K562 (cell line): Measurements from ENCODE around the gene CLCNKB. TPM values are rescaled to one million over a fixed set of nuclear protein-coding genes. Genes with fewer than 3 reads are reported as not detected.

ENCODE experiments used
- ATAC-seq: fragments of 200-7000 bp; cut with Tn5 transposase; 3 replicates; pipeline ENCODE4 v1.9.1; 2020; ENCODE audit warnings: moderate library complexity
- BruUV-seq: library from RNA; stranded (reverse); fragments of 400-500 nt; replicated peaks from 2 replicates; lab custom pipeline; 2021; lab: Mats Ljungman, UMichigan
- CTCF ChIA-PET: fragments of 300-600 bp; formaldehyde crosslinking; extraction: SDS; loops from one replicate; lab custom pipeline; 2021; ENCODE audit warnings: low intra/inter-chr PET ratio; lab: Yijun Ruan, JAX
- POLR2A ChIA-PET: fragments of 300-600, 350-650 bp; sonication (Branson Sonifier 250); formaldehyde crosslinking; extraction: SDS; loops from one replicate; lab custom pipeline; 2021; ENCODE audit warnings: antibody characterized with exemption, inconsistent platforms; lab: Yijun Ruan, JAX
- DNase-seq, 4 experiments: peaks; one replicate each; pipeline versions ENCODE4 v3.0.0 to v3.0.0-alpha.2; 2011 to 2018; ENCODE audit warnings: low spot score in 3 of 4, mixed read lengths in 3 of 4; ENCODE audit errors: extremely low read depth in 1 of 4
- FAIRE-seq: peaks from 2 replicates; lab custom pipeline; 2011; peaks lifted over from hg19 to GRCh38; lab: Jason Lieb, UNC
- H2AFZ ChIP-seq: 2 replicates; pipeline ENCODE4 v1.6.0; 2011; ENCODE audit warnings: low read depth, low read length, control low read depth, inconsistent platforms
- H3K27ac ChIP-seq: fragments of 200-600 bp; 3 replicates; pipeline ENCODE4 v1.8.0; 2011; ENCODE audit warnings: low read depth, mild to moderate bottlenecking, control low read depth, inconsistent platforms, low read length, moderate library complexity, mixed read lengths; ENCODE audit errors: extremely low read depth
- H3K27me3 ChIP-seq, 2 experiments: fragments of 300-600 bp in 1 of 2; 2 replicates in 1 of 2; 3 replicates in 1 of 2; pipeline versions ENCODE4 v1.6.0 to v1.8.0; 2011; ENCODE audit warnings: inconsistent platforms in 2 of 2, low read length in 2 of 2, mild to moderate bottlenecking in 1 of 2, mixed read lengths in 1 of 2, moderate library complexity in 1 of 2; ENCODE audit not compliant: control insufficient read depth in 2 of 2, insufficient read depth in 2 of 2
- H3K36me3 ChIP-seq: fragments of 300-600 bp; 3 replicates; pipeline ENCODE4 v1.8.0; 2011; ENCODE audit warnings: mild to moderate bottlenecking, low read length, inconsistent platforms; ENCODE audit not compliant: control insufficient read depth, insufficient read depth
- H3K4me1 ChIP-seq, 2 experiments: fragments of 200-600 bp in 1 of 2; replicated peaks in 1 of 2; 2 replicates in 1 of 2; 3 replicates in 1 of 2; pipeline versions ENCODE4 v1.5.1 to v1.8.0; 2011; ENCODE audit warnings: inconsistent platforms in 2 of 2, low read length in 2 of 2, mild to moderate bottlenecking in 1 of 2, mixed read lengths in 1 of 2, moderate library complexity in 1 of 2; ENCODE audit not compliant: control insufficient read depth in 2 of 2, insufficient read depth in 2 of 2
- H3K4me2 ChIP-seq: 2 replicates; pipeline ENCODE4 v1.6.1; 2011; ENCODE audit warnings: low read length, control low read depth, inconsistent platforms, mixed read lengths; ENCODE audit not compliant: insufficient read depth
- H3K4me3 ChIP-seq: fragments of 200-600 bp; sonication (generic), shearing (Covaris generic); 2 replicates; pipeline ENCODE4 v1.5.1; 2016; ENCODE audit warnings: control low read depth, inconsistent platforms
- H3K79me2 ChIP-seq: fragments of 200-600 bp; 3 replicates; pipeline ENCODE4 v1.8.0; 2011; ENCODE audit warnings: low read length, inconsistent platforms; ENCODE audit not compliant: control insufficient read depth, insufficient read depth
- H3K9ac ChIP-seq, 2 experiments: 2 replicates each; pipeline versions ENCODE4 v1.6.0 to v1.6.1; 2011; ENCODE audit warnings: low read depth in 2 of 2, low read length in 2 of 2, control low read depth in 1 of 2, inconsistent platforms in 1 of 2, mild to moderate bottlenecking in 1 of 2, mixed read lengths in 1 of 2; ENCODE audit not compliant: insufficient read depth in 1 of 2
- H3K9me1 ChIP-seq: one replicate; pipeline ENCODE4 v1.6.0; 2011; ENCODE audit warnings: inconsistent platforms, mild to moderate bottlenecking, low read length, moderate library complexity; ENCODE audit not compliant: control insufficient read depth, insufficient read depth
- H3K9me3 ChIP-seq: replicated peaks from 2 replicates; pipeline ENCODE4 v1.5.1; 2011; ENCODE audit warnings: low read depth, low read length, inconsistent platforms; ENCODE audit not compliant: control insufficient read depth, insufficient read depth
- H4K20me1 ChIP-seq: replicated peaks from 2 replicates; pipeline ENCODE4 v1.6.1; 2011; ENCODE audit warnings: low read length, inconsistent platforms, mixed read lengths; ENCODE audit not compliant: control insufficient read depth, insufficient read depth
- ATF1 ChIP-seq, 2 experiments: fragments of 450-650 bp in 1 of 2; IDR thresholded peaks; 2 replicates each; pipeline ENCODE4 v1.6.1; 2016; ENCODE audit warnings: missing compliant biosample characterization in 1 of 2, missing genetic modification characterization in 1 of 2
- C11orf30 ChIP-seq: fragments of 450-650 bp; IDR thresholded peaks from 2 replicates; pipeline ENCODE4 v1.6.1; 2016; ENCODE audit warnings: low read depth, mild to moderate bottlenecking
- CTBP1 ChIP-seq: fragments of 450-650 bp; IDR thresholded peaks from 2 replicates; pipeline ENCODE4 v1.6.1; 2016; ENCODE audit warnings: borderline replicate concordance
- CTCF ChIP-seq, 3 experiments: IDR thresholded peaks in 2 of 3; conservative IDR thresholded peaks in 1 of 3; 2 replicates each; pipeline ENCODE4 v1.5.1; 2011 to 2012; ENCODE audit warnings: low read length in 3 of 3, mild to moderate bottlenecking in 3 of 3, control low read depth in 2 of 3, improper control_type of control experiment in 1 of 3, inconsistent platforms in 1 of 3, low read depth in 1 of 3, mixed read lengths in 1 of 3, moderate library complexity in 1 of 3; ENCODE audit not compliant: insufficient read depth in 2 of 3
- DPF2 ChIP-seq: fragments of 450-650 bp; IDR thresholded peaks from 2 replicates; pipeline ENCODE4 v1.6.1; 2016
- FOXM1 ChIP-seq, 2 experiments: fragments of 450-650 bp in 1 of 2; sonication (generic) in 1 of 2; formaldehyde crosslinking in 1 of 2; IDR thresholded peaks; 2 replicates each; pipeline versions ENCODE4 v1.6.1 to v1.9.0; 2017 to 2022; ENCODE audit warnings: low read depth in 2 of 2, mild to moderate bottlenecking in 2 of 2, missing genetic modification reagents in 1 of 2, moderate library complexity in 1 of 2
- HDAC2 ChIP-seq: fragments of 450-650 bp; IDR thresholded peaks from 2 replicates; pipeline ENCODE4 v1.6.1; 2016; ENCODE audit warnings: mild to moderate bottlenecking
- HNRNPLL ChIP-seq: fragments of 200-400 bp; formaldehyde crosslinking; IDR thresholded peaks from 2 replicates; pipeline ENCODE4 v1.6.1; 2017; ENCODE audit warnings: low read length, low read depth, mild to moderate bottlenecking; ENCODE audit not compliant: poor library complexity, severe bottlenecking
- KDM5B ChIP-seq: fragments of 200-600 bp; sonication (generic); IDR thresholded peaks from 2 replicates; pipeline ENCODE4 v1.6.1; 2012; ENCODE audit warnings: low read depth, mild to moderate bottlenecking, moderate library complexity, low read length, control low read depth, inconsistent platforms; ENCODE audit not compliant: insufficient replicate concordance
- MAFK ChIP-seq: IDR thresholded peaks from 2 replicates; pipeline ENCODE4 v1.6.1; 2011; ENCODE audit warnings: low read length, improper control_type of control experiment
- NFIC ChIP-seq: fragments of 450-650 bp; IDR thresholded peaks from 2 replicates; pipeline ENCODE4 v1.6.1; 2017; ENCODE audit warnings: mild to moderate bottlenecking, inconsistent platforms
- PKNOX1 ChIP-seq: fragments of 450-650 bp; IDR thresholded peaks from 2 replicates; pipeline ENCODE4 v1.6.1; 2016
- ZC3H11A ChIP-seq: IDR thresholded peaks from 2 replicates; pipeline ENCODE4 v1.6.1; 2012; ENCODE audit warnings: low read depth, low read length, improper control_type of control experiment
- ZEB2 ChIP-seq: fragments of 450-650 bp; IDR thresholded peaks from 2 replicates; pipeline ENCODE4 v1.6.1; 2016
- WGBS: fragments of 100-300 bp; shearing (Covaris generic); methylation state at CpG from one replicate; pipeline ENCODE4 v1.1.6; 2016; ENCODE audit warnings: low coverage, mixed read lengths; ENCODE audit not compliant: insufficient coverage; ENCODE audit errors: missing lambda C conversion rate; 5-methylcytosine and 5-hydroxymethylcytosine counted together
- in situ Hi-C: fragments of 300-500 bp; cut with MboI; formaldehyde crosslinking; loops from 4 replicates; pipeline ENCODE4 v1.15.0; 2018; ENCODE audit warnings: inconsistent platforms, mixed read lengths
- intact Hi-C: fragments of 100-400 bp; cut with micrococcal nuclease; formaldehyde crosslinking; loops from 2 replicates; pipeline ENCODE4 v1.14.2; 2022
- polyA plus RNA-seq, 8 experiments: library from polyadenylated mRNA; depleted of rRNA in 4 of 8; stranded (reverse) in 5 of 8; unstranded in 3 of 8; fragments of >200 nt; fragmentation: Nextera tagmentation in 2 of 8; fragmentation: Illumina TruSeq in 1 of 8; extraction: Ambion mirVana in 2 of 8; extraction: Trizol in 1 of 8; gene quantifications; 2 replicates each; pipeline versions ENCODE4 v1.2.1 to v1.2.3, GENCODE V29; 2011 to 2014; ENCODE audit warnings: inconsistent platforms in 1 of 8, missing spikeins in 1 of 8
- total RNA-seq, 7 experiments: library from RNA; depleted of rRNA in 6 of 7; stranded (reverse); fragments of >200 nt in 6 of 7; fragmentation: Illumina TruSeq in 2 of 7; extraction: Trizol in 2 of 7; gene quantifications; 2 replicates each; pipeline versions ENCODE4 v1.2.1 to v1.2.3, GENCODE V29; 2011 to 2021; ENCODE audit warnings: low replicate concordance in 1 of 7
- TF ChIP-seq, protein P1 (sequence below): sonication (generic); formaldehyde crosslinking; IDR thresholded peaks from 2 replicates; pipeline ENCODE4 v1.5.0; 2020; ENCODE audit warnings: missing genetic modification reagents

The CLCNKB gene
- total and polyA plus RNA-seq, 9 of the 15 experiments (the other 6 are each of a cell fraction or from before 2014, with no cell fraction given) = 0.08 to 1.7 (median 0.64) TPM

- ChIA-PET CTCF (interaction anchor here (0.9 to 9.0 kb wide), 2 partner anchors 110 to 168 kb away, joined by 3 to 208 read pairs; no protein-coding TSS in a partner anchor), POLR2A (interaction anchor here (0.7 kb wide), 1 partner anchor 201 kb away, joined by 3 read pairs; no protein-coding TSS in a partner anchor)
- no peak overlapping the region; the same call in 2 of the 3 replicates for H3K27ac ChIP-seq
- no peaks in the 10 kb centered on the region for H3K9me3 ChIP-seq
- peak overlapping the region; percentile 62 for H3K4me2 ChIP-seq
- peak; percentile 91 for FAIRE-seq
- intact Hi-C loops (no loop called here), in situ Hi-C loops (no loop called here)
- DNase-seq = peak; percentile 69 to 88 (median 78)
- H3K4me3 ChIP-seq = no peak overlapping the region
- no peaks in the 10 kb centered on the region for H4K20me1 ChIP-seq
- peaks cover 0 to 10% of the 10 kb centered on the region in 2 experiments; a peak in 2 of 5 replicates for H3K27me3 ChIP-seq
- WGBS = 19% methylated on average over 14 of the region's 14 CpGs
- BruUV-seq = no TSS peak
- no peaks in the 10 kb centered on the region for H3K9me1 ChIP-seq
- H3K79me2 ChIP-seq = no peaks in the 10 kb centered on the region
- no peaks in the 10 kb centered on the region for H3K36me3 ChIP-seq
- H2AFZ ChIP-seq = peak overlapping the region; percentile 54; the same call in 1 of the 2 replicates
- H3K9ac ChIP-seq = peak overlapping the region; percentile 22 to 47; a peak in 3 of 4 replicates
- ATAC-seq = peak; percentile 45
- H3K4me1 ChIP-seq = peaks cover 19 to 35% of the 10 kb centered on the region in 2 experiments; a peak in 4 of 5 replicates
- TF ChIP-seq KDM5B (peak; percentile 46), HNRNPLL (no peak), FOXM1 (IDR thresholded peaks at IDR 0.05; ENCODE audit: low read depth) (no peak), FOXM1 (CRISPR knock-in tag; IDR thresholded peaks at IDR 0.05; ENCODE audit: low read depth) (no peak), ZC3H11A (no peak), NFIC (peak; percentile 90), ATF1 (CRISPR knock-in tag; IDR thresholded peaks at IDR 0.05) (peak; percentile 49; the same call in 1 of the 2 replicates), ATF1 (tag; IDR thresholded peaks at IDR 0.05) (peak; percentile 96), C11orf30 (no peak; the same call in 1 of the 2 replicates), CTBP1 (peak; percentile 60; the same call in 1 of the 2 replicates), MAFK (peak; percentile 19; the same call in 1 of the 2 replicates), ZEB2 (no peak), HDAC2 (no peak), DPF2 (peak; percentile 53), CTCF (IDR thresholded peaks at IDR 0.05 in 2 of 3, conservative IDR thresholded peaks at IDR 0.05 in 1 of 3; ENCODE audit: insufficient read depth in 2 of 3, low read depth in 1 of 3, low read length in 3 of 3) (0 out of 6 replicates have a peak, but pooled peaks of 1 of the 3 experiments have one; percentile 4), PKNOX1 (peak; percentile 81)
- TF ChIP-seq, protein P1, sequence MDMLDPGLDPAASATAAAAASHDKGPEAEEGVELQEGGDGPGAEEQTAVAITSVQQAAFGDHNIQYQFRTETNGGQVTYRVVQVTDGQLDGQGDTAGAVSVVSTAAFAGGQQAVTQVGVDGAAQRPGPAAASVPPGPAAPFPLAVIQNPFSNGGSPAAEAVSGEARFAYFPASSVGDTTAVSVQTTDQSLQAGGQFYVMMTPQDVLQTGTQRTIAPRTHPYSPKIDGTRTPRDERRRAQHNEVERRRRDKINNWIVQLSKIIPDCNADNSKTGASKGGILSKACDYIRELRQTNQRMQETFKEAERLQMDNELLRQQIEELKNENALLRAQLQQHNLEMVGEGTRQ (CRISPR knock-in tag) = no peak
These were observed 32.7 kb downstream of the CLCNKB start for GRCh38 chr1:16076031-16076864.
